NB4 (cell line): Measurements from ENCODE around the gene ARID1B.

Experiments used
- DNase-seq: peaks from one replicate; pipeline ENCODE4 v3.0.0; 2010; ENCODE audit warnings: low read depth
- H3K4me3 ChIP-seq: one replicate; pipeline ENCODE4 v1.5.1; 2011; ENCODE audit warnings: mild to moderate bottlenecking, low read depth, low read length, moderate library complexity
- MYC ChIP-seq: IDR thresholded peaks from 2 replicates; pipeline ENCODE4 v1.6.1; 2011; ENCODE audit warnings: low read depth, low read length
- POLR2A ChIP-seq: IDR thresholded peaks from 2 replicates; pipeline ENCODE4 v1.6.1; 2011; ENCODE audit warnings: mild to moderate bottlenecking; ENCODE audit not compliant: insufficient read length; ENCODE audit errors: extremely low read depth
- TF ChIP-seq, protein P1 (sequence below): IDR thresholded peaks from one replicate; pipeline ENCODE4 v1.5.1; 2012; ENCODE audit warnings: low read depth, low read length
- TF ChIP-seq, protein P2 (sequence below): IDR thresholded peaks from 2 replicates; pipeline ENCODE4 v1.6.1; 2011; ENCODE audit warnings: low read depth, low read length

Gene ARID1B

DNA sequence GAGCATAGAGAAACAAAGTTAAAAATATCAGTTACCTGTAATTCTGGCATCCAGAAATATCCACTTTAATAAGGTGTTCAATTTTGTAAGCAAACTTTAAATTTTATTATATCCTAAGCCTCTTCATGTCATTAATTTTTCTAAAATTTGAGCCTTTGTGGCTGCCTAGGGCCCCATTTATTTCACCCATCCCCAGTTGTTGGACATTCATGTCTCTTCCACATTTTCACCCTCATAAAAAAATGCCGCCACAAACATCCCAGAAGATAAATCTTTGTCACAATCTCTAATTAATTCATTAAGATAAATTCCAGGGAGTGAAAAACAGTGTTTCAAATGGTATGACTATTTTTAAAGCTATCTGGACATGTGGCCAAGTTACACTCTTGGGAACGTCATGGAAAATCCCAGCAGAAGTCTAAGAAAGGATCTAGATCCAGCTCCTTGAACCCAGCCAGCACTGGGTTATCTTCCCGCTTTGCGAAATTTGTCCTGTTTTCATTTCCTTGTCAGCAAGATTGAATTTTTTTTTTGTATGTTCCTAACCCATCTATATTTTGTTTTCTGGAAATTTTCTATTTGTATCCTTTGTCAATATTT lies 448.9 kb downstream of the ARID1B start:
- no peak for DNase-seq
- TF ChIP-seq, protein P1, sequence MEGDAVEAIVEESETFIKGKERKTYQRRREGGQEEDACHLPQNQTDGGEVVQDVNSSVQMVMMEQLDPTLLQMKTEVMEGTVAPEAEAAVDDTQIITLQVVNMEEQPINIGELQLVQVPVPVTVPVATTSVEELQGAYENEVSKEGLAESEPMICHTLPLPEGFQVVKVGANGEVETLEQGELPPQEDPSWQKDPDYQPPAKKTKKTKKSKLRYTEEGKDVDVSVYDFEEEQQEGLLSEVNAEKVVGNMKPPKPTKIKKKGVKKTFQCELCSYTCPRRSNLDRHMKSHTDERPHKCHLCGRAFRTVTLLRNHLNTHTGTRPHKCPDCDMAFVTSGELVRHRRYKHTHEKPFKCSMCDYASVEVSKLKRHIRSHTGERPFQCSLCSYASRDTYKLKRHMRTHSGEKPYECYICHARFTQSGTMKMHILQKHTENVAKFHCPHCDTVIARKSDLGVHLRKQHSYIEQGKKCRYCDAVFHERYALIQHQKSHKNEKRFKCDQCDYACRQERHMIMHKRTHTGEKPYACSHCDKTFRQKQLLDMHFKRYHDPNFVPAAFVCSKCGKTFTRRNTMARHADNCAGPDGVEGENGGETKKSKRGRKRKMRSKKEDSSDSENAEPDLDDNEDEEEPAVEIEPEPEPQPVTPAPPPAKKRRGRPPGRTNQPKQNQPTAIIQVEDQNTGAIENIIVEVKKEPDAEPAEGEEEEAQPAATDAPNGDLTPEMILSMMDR, result no peak
- TF ChIP-seq POLR2A, result no peak
- no peak for TF ChIP-seq MYC
- TF ChIP-seq, protein P2, sequence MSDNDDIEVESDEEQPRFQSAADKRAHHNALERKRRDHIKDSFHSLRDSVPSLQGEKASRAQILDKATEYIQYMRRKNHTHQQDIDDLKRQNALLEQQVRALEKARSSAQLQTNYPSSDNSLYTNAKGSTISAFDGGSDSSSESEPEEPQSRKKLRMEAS, result no peak
- H3K4me3 ChIP-seq, result no peak overlapping the region

DNA sequence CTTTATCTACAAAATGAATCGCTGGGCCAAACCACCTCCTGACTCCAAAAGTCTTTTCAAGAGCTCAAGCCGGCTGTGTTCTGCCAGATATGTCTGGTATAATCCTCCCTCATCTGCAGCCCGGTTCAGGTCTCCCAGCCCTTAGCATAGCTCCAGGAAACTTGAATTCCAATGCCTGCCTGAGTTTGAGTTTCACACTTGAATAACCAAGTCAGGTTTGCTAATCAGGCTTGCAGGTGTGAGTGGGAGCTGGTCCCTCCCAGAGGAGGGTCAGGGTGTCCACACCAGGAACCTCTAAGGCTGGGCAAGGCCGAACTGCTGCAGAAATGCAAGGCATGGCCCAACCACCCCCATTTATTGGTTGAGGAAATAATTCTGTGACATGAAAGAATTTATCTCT lies 449.6 kb downstream of the ARID1B start:
- no peak overlapping the region for H3K4me3 ChIP-seq
- DNase-seq, result peak; percentile 22
- TF ChIP-seq, protein P1, result no peak
- TF ChIP-seq MYC, result no peak
- TF ChIP-seq, protein P2, result no peak

DNA sequence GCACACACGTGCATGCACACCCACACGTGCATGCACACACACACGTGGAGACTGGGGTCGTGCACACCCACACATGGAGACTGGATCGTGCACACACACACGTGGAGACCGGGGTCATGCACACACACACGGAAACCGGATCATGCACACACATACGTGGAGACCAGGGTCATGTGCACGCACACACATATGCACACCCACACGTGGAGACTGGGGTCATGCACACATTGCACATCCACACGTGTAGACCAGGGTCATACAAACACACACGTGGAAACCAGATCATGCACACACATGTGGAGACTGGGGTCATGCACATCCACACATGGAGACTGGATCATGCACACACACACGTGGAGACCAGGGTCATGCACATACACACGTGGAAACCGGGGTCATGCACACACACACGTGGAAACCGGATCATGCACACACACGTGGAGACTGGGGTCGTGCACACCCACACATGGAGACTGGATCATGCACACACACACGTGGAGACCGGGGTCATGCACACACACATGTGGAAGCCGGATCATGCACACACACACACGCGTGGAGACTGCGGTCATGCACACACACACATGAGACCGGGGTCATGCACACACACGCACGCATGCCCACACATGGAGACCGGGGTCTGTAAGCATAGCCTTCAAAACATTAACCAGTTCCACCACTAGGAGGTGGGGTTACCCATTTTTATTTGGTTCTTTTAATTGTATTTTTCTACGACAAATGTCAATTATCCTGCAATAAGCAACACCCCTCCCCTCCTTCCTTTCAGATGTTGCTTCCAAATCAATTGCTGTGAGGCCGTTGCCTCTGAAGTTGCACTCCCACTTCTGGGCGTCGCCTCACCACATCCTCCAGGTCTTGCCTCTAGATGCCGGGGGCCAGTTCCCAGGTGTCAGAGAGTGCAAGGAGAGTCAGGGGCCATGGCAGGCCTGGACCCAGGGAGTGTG lies 450.3 kb downstream of the ARID1B start:
- H3K4me3 ChIP-seq, result no peak overlapping the region
- DNase-seq, result peak; percentile 72
- TF ChIP-seq POLR2A (no peak), MYC (peak; percentile 31; the same call in 1 of the 2 replicates)
- TF ChIP-seq, protein P1, result peak; percentile 15
- TF ChIP-seq, protein P2, result 0 out of 2 replicates have a peak, but pooled peaks have one; percentile 20

DNA sequence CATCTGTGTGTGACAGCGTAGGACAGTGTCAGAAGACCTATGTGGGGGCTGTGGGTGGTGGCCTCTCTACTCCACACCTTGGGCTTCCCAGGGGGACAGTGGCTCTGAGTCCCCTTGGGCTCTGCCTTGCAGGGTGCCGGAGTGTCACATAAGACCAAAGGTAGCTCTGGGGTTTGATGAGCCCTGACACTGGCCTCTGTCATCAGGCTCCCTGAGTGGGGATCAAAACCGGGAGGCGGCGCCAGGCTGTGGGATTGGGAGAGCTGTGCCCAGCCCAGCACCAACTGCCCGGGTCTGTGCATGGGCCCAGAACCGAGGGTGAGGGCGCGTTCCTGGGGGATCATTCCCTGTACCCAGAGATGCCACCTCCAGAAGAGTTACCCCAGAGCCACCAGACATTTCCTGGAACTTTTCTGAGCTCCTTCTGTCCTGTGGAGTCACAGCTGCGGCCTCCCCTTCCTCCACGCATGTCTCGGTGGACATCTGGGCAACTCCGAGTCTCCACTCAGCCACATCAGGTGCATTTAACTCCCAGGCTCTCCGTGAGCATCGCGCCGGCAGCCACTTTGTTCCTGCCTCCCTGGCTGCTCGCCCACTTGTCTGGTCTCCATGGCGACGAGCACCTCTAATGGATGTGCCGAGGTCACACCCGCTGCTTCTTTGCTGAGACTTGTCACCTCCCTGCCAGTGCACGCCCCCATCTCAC lies 451.4 kb downstream of the ARID1B start:
- no peak for DNase-seq
- no peak overlapping the region for H3K4me3 ChIP-seq
- TF ChIP-seq, protein P2, result no peak
- TF ChIP-seq, protein P1, result no peak
- TF ChIP-seq MYC (no peak), POLR2A (no peak)

DNA sequence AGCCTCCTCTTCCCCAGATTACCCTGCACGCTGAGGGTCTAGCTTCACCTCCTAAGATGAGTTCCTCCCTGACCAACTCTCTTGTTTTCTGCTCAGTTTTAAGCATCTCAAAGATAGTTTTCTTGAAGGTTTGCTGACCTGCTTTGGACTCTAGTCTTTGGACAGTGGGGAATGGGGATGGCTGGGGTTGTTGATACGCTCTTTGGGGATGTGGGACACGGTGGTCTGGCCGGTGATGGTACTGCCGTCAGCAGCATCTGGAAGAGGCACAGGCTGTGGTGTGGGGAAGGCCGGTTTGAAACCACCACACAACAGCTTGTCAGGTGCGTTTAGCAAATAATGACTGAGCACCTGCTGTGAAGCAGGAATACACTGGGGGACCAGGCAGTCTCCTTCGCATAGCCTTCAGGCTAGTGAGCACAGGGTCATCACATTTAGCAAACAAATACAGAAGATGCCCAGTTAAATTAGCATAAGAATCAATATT lies 452.0 kb downstream of the ARID1B start:
- TF ChIP-seq, protein P2, result no peak
- TF ChIP-seq, protein P1, result no peak
- TF ChIP-seq POLR2A, result no peak
- TF ChIP-seq MYC, result no peak
- H3K4me3 ChIP-seq, result no peak overlapping the region
- DNase-seq, result no peak
